ENCODE results near the gene FOXO3.

DNA sequence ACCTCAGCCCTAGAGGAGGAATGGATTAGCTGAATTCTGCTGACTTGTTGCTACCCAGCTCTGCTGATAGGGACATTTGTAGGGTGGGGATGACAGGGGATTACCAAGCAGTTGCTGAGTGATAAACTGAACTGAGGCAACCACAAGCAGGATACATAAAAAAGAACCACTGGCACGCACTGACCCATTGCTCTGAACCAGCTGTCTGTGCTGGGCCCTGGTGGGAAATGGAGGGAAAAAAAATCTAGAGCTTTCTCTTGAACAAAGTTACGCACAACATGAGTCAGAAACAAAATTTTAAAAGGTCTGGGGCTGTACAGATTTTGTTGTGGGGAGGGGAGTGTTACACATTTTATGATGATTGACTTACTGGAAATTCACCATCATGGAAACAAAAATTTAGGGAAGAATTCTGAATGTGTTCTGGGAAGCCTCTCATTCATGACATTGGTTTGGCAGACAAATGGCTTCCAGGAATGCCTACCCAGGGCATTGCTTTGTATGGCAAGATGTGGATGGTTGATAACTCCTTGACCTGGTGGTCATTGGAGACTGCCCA, 37.7 kb downstream of the FOXO3 start:
- TF ChIP-seq, protein P1, sequence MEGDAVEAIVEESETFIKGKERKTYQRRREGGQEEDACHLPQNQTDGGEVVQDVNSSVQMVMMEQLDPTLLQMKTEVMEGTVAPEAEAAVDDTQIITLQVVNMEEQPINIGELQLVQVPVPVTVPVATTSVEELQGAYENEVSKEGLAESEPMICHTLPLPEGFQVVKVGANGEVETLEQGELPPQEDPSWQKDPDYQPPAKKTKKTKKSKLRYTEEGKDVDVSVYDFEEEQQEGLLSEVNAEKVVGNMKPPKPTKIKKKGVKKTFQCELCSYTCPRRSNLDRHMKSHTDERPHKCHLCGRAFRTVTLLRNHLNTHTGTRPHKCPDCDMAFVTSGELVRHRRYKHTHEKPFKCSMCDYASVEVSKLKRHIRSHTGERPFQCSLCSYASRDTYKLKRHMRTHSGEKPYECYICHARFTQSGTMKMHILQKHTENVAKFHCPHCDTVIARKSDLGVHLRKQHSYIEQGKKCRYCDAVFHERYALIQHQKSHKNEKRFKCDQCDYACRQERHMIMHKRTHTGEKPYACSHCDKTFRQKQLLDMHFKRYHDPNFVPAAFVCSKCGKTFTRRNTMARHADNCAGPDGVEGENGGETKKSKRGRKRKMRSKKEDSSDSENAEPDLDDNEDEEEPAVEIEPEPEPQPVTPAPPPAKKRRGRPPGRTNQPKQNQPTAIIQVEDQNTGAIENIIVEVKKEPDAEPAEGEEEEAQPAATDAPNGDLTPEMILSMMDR (IDR thresholded peaks at IDR 0.05) = no peak
- TF ChIP-seq, protein P2, sequence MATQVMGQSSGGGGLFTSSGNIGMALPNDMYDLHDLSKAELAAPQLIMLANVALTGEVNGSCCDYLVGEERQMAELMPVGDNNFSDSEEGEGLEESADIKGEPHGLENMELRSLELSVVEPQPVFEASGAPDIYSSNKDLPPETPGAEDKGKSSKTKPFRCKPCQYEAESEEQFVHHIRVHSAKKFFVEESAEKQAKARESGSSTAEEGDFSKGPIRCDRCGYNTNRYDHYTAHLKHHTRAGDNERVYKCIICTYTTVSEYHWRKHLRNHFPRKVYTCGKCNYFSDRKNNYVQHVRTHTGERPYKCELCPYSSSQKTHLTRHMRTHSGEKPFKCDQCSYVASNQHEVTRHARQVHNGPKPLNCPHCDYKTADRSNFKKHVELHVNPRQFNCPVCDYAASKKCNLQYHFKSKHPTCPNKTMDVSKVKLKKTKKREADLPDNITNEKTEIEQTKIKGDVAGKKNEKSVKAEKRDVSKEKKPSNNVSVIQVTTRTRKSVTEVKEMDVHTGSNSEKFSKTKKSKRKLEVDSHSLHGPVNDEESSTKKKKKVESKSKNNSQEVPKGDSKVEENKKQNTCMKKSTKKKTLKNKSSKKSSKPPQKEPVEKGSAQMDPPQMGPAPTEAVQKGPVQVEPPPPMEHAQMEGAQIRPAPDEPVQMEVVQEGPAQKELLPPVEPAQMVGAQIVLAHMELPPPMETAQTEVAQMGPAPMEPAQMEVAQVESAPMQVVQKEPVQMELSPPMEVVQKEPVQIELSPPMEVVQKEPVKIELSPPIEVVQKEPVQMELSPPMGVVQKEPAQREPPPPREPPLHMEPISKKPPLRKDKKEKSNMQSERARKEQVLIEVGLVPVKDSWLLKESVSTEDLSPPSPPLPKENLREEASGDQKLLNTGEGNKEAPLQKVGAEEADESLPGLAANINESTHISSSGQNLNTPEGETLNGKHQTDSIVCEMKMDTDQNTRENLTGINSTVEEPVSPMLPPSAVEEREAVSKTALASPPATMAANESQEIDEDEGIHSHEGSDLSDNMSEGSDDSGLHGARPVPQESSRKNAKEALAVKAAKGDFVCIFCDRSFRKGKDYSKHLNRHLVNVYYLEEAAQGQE (IDR thresholded peaks at IDR 0.05; ENCODE audit: insufficient read depth in 1 of 2, low read depth in 2 of 2, low read length in 1 of 2) = no peak
- TF ChIP-seq POLR2AphosphoS5 (IDR thresholded peaks at IDR 0.05; ENCODE audit: low read depth, low read length) (no peak), SIN3A (IDR thresholded peaks at IDR 0.05; ENCODE audit: borderline replicate concordance, insufficient read depth, low read depth, low read length) (no peak), TCF7L2 (IDR thresholded peaks at IDR 0.05; ENCODE audit: low read depth, low read length) (no peak)
